ENCODE measurements around the gene FAM221A.

FAM221A gene

DNA sequence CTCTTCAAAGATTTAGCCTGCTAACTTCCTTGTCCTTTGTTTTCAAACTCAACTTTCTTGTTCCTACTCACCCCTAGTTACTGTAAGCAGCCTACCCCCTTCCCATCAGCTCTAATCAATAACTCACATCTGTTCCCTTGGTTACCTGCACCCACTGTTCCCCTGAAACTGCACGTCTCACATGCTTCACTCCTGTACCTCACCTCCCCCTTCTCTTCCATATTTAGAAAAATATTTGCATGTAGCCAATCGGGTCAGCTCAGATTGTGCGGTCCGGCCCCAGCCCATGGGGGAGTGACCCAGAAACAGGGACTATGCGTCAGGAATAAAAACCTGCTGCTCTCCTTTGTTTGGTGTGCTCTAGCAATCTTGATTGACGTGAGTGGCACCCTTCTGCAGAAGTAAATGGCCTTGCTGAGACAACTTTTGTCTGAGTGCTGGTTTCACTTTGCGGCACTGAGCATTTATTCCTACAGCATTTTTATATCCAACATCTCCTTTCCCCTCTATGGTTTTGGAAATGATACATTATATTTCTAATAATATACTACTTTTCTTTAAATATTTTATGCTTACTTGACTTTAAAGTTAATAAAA lies 21.1 kb upstream of the FAM221A start:
- no peak overlapping the region for H3K4me3 ChIP-seq (ENCODE audit: low read depth, low read length)
- DNase-seq (ENCODE audit: low read depth, low spot score), result no peak
- TF ChIP-seq, protein P1, sequence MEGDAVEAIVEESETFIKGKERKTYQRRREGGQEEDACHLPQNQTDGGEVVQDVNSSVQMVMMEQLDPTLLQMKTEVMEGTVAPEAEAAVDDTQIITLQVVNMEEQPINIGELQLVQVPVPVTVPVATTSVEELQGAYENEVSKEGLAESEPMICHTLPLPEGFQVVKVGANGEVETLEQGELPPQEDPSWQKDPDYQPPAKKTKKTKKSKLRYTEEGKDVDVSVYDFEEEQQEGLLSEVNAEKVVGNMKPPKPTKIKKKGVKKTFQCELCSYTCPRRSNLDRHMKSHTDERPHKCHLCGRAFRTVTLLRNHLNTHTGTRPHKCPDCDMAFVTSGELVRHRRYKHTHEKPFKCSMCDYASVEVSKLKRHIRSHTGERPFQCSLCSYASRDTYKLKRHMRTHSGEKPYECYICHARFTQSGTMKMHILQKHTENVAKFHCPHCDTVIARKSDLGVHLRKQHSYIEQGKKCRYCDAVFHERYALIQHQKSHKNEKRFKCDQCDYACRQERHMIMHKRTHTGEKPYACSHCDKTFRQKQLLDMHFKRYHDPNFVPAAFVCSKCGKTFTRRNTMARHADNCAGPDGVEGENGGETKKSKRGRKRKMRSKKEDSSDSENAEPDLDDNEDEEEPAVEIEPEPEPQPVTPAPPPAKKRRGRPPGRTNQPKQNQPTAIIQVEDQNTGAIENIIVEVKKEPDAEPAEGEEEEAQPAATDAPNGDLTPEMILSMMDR (IDR thresholded peaks at IDR 0.05; ENCODE audit: insufficient read depth, low read length, missing control alignments), result no peak
- ChIA-PET CTCF (interaction anchor here (2.2 kb wide), 1 partner anchor 53 kb away, joined by 8 read pairs; no protein-coding TSS in a partner anchor), POLR2A (no interaction called here)

DNA sequence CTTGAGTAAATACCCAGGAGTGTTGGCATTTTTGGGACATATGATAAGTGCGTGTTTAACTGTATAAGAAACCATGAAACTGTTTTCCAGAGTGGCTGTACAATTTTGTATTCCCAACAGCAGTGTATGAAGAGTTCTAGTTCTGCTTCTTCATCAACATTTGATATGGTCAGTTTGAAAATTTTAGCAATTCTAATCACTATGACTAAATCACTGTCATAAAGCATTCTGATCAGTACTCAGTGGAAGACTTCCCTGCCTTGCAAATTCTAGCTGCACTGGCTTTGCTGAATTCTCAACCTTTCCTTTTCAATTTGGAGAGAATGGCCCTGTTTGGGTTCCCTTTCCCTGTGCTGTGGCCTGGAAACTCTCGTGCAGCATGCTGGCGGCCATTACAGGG lies 18.6 kb upstream of the FAM221A start:
- DNase-seq (ENCODE audit: low read depth, low spot score), result no peak
- CTCF ChIA-PET, result interaction anchor here (1.1 kb wide), 1 partner anchor 18 kb away, joined by 3 read pairs; no protein-coding TSS in a partner anchor

DNA sequence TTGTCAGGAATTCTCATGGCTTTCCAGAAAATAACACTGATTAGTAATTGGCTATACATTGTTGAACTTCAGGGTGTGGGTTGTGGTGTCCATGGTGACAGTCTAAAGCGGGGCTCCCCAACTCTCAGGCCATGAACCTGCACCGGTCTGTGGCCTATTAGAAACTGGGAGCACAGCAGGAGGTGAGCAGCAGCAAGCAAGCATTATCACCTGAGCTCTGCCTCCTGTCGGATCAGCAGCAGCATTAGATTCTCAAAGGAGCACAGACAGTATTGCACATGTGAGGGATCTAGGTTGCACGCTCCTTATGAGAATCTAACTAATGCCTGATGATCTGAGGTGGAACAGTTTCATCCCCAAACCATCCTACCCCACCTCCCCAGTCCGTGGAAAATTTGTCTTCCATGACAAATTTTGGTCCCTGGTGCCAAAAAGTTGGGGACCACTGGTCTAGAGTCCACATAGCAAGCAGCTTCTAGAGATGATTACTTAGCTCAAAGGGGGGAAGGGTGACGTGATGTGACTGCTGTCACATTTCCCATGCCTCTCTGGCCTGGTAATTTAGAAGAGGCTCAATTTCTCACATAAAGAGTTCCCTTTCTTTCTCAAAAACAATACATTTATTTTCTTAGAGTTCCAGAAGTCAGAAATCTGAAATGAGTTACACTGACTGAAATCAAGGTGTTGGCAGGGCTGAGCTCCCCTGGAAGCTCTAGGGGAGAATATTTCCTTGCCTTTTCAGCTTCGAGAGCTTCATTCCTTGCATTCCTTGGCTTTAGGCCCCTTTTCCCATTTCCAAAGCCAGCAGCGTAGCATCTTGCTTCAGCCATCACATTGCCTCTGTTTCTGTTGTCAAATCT lies 17.6 kb upstream of the FAM221A start:
- TF ChIP-seq, protein P1 (IDR thresholded peaks at IDR 0.05; ENCODE audit: insufficient read depth, low read length, missing control alignments), result no peak
- CTCF ChIA-PET, result interaction anchor here (0.6 to 1.1 kb wide), 3 partner anchors 16 to 17 kb away, joined by 3 read pairs; partner anchors contain the start of gene FAM221A

More for the DNA sequence above, 18.6 kb upstream of the FAM221A start:
- TF ChIP-seq, protein P1 (IDR thresholded peaks at IDR 0.05; ENCODE audit: insufficient read depth, low read length, missing control alignments), result no peak
- POLR2A ChIA-PET, result no interaction called here
- no peak overlapping the region for H3K4me3 ChIP-seq (ENCODE audit: low read depth, low read length)

DNA sequence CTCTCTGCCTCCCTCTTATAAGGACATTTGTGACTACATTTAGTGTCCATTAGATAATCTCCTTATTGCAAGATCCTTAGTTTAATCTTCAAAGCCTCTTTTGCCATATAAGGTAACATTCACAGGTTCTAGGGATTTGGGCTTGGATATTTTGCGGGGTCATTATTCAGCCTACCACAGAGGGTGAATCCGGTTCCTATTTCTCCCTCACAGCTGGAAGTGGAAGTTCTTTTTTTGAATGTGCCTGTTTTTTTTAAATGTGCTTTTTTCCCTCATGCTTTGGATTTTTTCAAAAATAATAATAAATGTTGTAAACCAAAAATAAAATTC lies 17.1 kb upstream of the FAM221A start:
- DNase-seq (ENCODE audit: low read depth, low spot score), result no peak
- CTCF ChIA-PET, result interaction anchor here (1.1 kb wide), 1 partner anchor 15 kb away, joined by 3 read pairs; no protein-coding TSS in a partner anchor
- POLR2A ChIA-PET, result no interaction called here
- H3K4me3 ChIP-seq (ENCODE audit: low read depth, low read length), result no peak overlapping the region
- TF ChIP-seq, protein P1 (IDR thresholded peaks at IDR 0.05; ENCODE audit: insufficient read depth, low read length, missing control alignments), result no peak

More for the DNA sequence above, 17.6 kb upstream of the FAM221A start:
- H3K4me3 ChIP-seq (ENCODE audit: low read depth, low read length), result no peak overlapping the region
- no peak for DNase-seq (ENCODE audit: low read depth, low spot score)
- POLR2A ChIA-PET, result no interaction called here

DNA sequence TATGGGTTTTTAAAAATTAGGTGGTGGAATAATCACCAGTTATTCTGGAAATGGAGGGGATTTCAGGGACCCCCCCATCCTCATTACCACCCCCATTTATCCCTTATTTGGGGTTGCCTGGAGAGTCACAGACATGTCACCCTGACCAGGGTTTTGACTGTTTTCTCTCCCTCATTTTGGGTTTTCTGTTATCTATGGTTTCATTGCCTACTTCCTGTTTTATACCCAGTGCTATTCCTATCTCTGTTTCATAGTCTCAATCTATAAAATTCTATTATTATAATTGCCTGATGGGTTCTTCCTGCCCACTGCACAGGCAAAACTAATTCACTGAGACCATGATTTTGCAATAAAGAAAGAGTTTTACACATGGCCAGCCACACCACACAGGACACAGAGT lies 15.9 kb upstream of the FAM221A start:
- CTCF ChIA-PET, result no interaction called here
- TF ChIP-seq, protein P1 (IDR thresholded peaks at IDR 0.05; ENCODE audit: insufficient read depth, low read length, missing control alignments), result no peak
- POLR2A ChIA-PET, result no interaction called here

DNA sequence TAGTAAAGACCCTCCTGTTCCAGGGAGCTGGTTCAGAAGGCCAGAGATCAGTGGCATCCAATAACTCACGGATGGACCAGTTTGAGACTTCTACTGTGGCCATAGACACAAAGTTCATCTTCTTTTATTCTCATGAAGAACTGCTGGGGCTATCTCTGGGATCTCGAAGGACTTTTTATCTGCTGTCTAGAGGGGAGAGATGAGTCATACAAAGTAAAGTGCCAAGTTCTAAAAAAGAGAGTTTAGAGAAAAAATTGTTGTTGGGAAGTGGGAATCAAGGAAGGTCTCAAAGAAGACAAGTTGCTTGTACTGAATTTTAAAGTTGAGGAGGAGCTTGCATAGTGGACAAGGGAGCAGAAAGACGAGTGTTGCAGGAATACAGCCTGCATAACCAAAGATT lies 8.0 kb upstream of the FAM221A start:
- TF ChIP-seq, protein P1 (IDR thresholded peaks at IDR 0.05; ENCODE audit: insufficient read depth, low read length, missing control alignments), result no peak
- ChIA-PET CTCF (interaction anchor here (2.6 kb wide), 1 partner anchor 8 kb away, joined by 14 read pairs; the partner anchor contains the start of gene FAM221A), POLR2A (no interaction called here)
- no peak for DNase-seq (ENCODE audit: low read depth, low spot score)
- H3K4me3 ChIP-seq (ENCODE audit: low read depth, low read length), result no peak overlapping the region

More for the DNA sequence above, 15.9 kb upstream of the FAM221A start:
- no peak overlapping the region for H3K4me3 ChIP-seq (ENCODE audit: low read depth, low read length)
- DNase-seq (ENCODE audit: low read depth, low spot score), result no peak
